Ishikawa (cell line): ENCODE data around the gene FGFR3.

ENCODE experiments used
- CEBPB ChIP-seq: IDR thresholded peaks from 2 replicates; pipeline ENCODE4 v1.6.1; 2012
- CREB1 ChIP-seq: IDR thresholded peaks from 2 replicates; pipeline ENCODE4 v1.6.1; 2012; ENCODE audit warnings: low read depth
- EGR1 ChIP-seq: IDR thresholded peaks from 2 replicates; pipeline ENCODE4 v1.6.1; 2012
- EP300 ChIP-seq: IDR thresholded peaks from 2 replicates; pipeline ENCODE4 v1.6.1; 2012; ENCODE audit warnings: borderline replicate concordance
- FOXM1 ChIP-seq: IDR thresholded peaks from 2 replicates; pipeline ENCODE4 v1.6.1; 2012; ENCODE audit warnings: low read depth, borderline replicate concordance
- NFIC ChIP-seq: IDR thresholded peaks from 2 replicates; pipeline ENCODE4 v1.6.1; 2012
- RAD21 ChIP-seq: IDR thresholded peaks from 2 replicates; pipeline ENCODE4 v1.6.1; 2012; ENCODE audit warnings: low read depth
- TAF1 ChIP-seq: IDR thresholded peaks from 2 replicates; pipeline ENCODE4 v1.6.1; 2012; ENCODE audit warnings: low read depth, mild to moderate bottlenecking
- TCF12 ChIP-seq: IDR thresholded peaks from 2 replicates; pipeline ENCODE4 v1.6.1; 2012; ENCODE audit warnings: low read depth
- TEAD4 ChIP-seq: IDR thresholded peaks from 2 replicates; pipeline ENCODE4 v1.6.1; 2012
- YY1 ChIP-seq: IDR thresholded peaks from 2 replicates; pipeline ENCODE4 v1.6.1; 2012; ENCODE audit warnings: low read depth
- ZBTB7A ChIP-seq: IDR thresholded peaks from 2 replicates; pipeline ENCODE4 v1.6.1; 2012; ENCODE audit warnings: low read depth
- TF ChIP-seq, protein P1 (sequence below): IDR thresholded peaks from 2 replicates; pipeline ENCODE4 v1.6.1; 2012; ENCODE audit warnings: low read depth, mild to moderate bottlenecking
- TF ChIP-seq, protein P2 (sequence below): IDR thresholded peaks from 2 replicates; pipeline ENCODE4 v1.6.1; 2012
- TF ChIP-seq, protein P3 (sequence below): IDR thresholded peaks from 2 replicates; pipeline ENCODE4 v1.6.1; 2012

FGFR3 gene

DNA sequence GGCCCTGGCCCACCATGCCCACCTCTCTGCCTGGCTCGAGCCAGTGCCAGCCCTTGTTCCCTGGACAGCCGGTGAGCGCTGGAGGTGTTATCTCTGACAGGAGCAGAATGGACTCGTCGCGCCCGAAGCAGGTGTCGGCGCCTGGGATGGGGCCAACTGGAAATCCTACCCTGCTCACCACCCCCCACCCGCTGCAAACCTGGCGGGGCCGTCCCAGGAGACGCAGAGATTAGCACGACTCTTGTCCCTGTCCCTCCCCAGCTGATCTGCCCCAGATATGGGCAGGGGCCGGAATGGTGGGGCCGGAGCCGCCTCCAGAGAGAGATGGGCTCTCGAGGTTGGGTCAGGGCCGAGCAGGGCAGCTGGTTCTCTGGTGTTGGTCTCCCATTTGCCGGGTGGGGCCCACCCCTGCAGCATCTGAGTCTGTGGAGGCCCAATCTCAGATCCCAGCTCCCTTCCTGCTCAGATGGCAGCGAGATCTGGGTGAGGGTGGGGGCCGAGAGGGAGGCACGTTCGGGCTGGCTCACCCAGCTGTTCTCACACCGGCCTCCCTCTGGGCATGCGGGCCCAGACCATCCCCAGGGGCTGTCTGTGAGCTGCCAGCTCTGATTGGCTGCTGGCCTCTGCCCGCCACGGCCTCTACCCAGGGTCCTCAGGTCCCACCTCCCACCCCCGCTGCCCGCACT is 20.1 kb upstream of the FGFR3 start:
- TF ChIP-seq ZBTB7A (no peak), TEAD4 (no peak), EP300 (no peak), YY1 (no peak), RAD21 (no peak), TCF12 (no peak), CEBPB (no peak), CREB1 (no peak), TAF1 (no peak), FOXM1 (no peak)
- TF ChIP-seq, protein P1, sequence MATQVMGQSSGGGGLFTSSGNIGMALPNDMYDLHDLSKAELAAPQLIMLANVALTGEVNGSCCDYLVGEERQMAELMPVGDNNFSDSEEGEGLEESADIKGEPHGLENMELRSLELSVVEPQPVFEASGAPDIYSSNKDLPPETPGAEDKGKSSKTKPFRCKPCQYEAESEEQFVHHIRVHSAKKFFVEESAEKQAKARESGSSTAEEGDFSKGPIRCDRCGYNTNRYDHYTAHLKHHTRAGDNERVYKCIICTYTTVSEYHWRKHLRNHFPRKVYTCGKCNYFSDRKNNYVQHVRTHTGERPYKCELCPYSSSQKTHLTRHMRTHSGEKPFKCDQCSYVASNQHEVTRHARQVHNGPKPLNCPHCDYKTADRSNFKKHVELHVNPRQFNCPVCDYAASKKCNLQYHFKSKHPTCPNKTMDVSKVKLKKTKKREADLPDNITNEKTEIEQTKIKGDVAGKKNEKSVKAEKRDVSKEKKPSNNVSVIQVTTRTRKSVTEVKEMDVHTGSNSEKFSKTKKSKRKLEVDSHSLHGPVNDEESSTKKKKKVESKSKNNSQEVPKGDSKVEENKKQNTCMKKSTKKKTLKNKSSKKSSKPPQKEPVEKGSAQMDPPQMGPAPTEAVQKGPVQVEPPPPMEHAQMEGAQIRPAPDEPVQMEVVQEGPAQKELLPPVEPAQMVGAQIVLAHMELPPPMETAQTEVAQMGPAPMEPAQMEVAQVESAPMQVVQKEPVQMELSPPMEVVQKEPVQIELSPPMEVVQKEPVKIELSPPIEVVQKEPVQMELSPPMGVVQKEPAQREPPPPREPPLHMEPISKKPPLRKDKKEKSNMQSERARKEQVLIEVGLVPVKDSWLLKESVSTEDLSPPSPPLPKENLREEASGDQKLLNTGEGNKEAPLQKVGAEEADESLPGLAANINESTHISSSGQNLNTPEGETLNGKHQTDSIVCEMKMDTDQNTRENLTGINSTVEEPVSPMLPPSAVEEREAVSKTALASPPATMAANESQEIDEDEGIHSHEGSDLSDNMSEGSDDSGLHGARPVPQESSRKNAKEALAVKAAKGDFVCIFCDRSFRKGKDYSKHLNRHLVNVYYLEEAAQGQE: no peak
- TF ChIP-seq, protein P2, sequence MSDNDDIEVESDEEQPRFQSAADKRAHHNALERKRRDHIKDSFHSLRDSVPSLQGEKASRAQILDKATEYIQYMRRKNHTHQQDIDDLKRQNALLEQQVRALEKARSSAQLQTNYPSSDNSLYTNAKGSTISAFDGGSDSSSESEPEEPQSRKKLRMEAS: no peak

DNA sequence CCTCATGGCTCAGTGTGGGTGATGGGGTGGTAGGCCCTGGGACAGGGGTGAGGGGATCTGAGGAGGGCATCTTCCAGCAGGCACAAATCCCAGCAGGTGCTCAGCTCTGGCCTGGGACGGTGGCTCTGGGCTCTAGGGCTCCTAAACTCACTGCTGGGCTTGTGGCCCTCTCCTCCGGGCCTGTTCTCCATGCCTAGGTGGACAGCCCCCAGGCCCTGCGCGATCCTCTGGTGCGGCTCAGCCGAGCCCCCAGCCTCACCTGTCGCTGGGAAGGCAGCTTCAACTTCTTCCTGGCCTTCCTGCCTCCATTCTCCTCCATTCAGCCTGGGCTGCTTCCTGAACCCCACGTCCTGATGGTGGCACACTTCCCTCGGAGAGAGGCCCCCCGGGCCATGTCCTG is 19.3 kb upstream of the FGFR3 start:
- TF ChIP-seq CREB1 (no peak), TCF12 (no peak), EGR1 (no peak), TEAD4 (no peak), YY1 (no peak), NFIC (no peak)
- TF ChIP-seq, protein P1: no peak

DNA sequence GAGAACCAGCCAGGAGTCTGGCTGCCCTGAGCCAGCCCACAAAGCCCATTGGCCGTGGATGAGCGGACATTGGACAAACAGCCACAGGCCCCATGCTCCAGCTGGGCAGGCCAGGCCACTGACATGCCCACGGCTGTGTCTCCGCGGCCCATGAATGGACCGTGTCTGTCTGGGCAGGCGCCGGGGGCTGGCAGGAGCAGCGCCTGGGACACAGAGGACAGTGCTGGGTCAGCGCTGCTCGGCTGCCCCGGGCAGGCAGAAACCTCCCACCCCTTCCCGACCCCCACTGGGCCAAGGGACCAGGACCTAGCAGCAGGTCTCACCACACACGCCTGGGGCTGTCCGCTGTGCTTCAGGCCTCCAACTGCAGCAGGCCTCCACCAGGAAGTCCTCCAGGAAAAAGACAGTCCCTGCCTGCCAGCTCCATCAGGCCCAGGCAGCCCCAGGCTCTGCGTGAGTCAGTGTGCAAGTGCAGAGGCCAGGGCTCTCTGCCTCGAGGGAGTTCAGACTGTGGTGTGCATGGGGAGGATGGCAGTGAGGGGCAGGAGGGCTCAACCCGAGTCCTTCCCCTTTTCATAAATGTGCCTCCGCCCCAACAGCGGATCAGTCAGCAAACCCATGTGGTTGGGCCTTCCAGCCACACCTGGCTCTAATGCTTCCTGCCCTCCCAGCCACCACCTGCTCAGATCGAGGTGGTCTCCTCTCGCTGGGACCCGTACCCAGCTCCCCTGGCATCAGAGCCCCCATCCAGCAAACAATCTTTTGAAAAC is 17.2 kb upstream of the FGFR3 start:
- no peak for TF ChIP-seq YY1
- no peak for TF ChIP-seq EGR1
- no peak for TF ChIP-seq CREB1

DNA sequence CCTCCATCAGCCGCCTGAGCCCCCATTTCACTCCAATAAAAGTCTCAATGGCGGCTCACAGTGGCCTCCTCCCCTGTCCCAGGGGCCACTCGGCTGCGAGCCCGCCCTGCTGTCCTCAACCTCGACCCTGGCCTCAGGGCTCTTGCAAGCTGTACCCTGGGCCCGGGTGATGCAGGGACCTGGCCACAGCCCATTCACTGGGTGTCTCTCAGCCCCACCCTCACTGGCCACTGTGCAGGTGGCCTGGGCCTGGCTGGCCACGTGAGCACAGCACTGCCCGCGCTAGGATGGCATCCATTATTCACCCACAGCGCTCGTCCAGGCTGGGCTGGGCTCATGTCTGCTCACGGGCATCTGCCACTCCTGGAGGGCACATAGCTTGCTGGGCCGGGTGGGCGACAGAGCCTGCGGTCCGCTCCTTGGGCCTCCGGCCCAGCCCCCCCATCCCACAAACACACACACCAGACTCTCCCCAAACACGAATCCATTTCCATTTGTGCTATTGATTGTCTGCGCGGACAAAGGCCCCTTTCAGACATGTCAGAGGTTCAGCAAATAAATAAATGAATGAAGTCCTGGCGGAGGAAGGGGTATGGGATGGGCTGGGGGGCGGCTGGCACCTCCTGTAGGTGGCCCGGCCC is 16.5 kb upstream of the FGFR3 start:
- TF ChIP-seq, protein P1: no peak
- TF ChIP-seq EGR1 (no peak), CEBPB (no peak), NFIC (no peak), ZBTB7A (no peak), TEAD4 (no peak), EP300 (no peak), TAF1 (no peak), CREB1 (no peak), FOXM1 (no peak), TCF12 (no peak), YY1 (no peak), RAD21 (no peak)
- TF ChIP-seq, protein P2: no peak
- TF ChIP-seq, protein P3, sequence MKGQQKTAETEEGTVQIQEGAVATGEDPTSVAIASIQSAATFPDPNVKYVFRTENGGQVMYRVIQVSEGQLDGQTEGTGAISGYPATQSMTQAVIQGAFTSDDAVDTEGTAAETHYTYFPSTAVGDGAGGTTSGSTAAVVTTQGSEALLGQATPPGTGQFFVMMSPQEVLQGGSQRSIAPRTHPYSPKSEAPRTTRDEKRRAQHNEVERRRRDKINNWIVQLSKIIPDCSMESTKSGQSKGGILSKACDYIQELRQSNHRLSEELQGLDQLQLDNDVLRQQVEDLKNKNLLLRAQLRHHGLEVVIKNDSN: no peak
